Immature natural killer cell (primary cell): ENCODE data around the gene FNBP1. TPM values are rescaled to one million over a fixed set of nuclear protein-coding genes. Genes with fewer than 3 reads are reported as not detected.
A peak's percentile ranks its signal among the peaks of the same experiment; 100 is the strongest.
"Not testable (repeated sequence)": the region's sequence is repeated elsewhere in the genome, so short reads cannot be mapped to it uniquely, and the experiment has no call there.

Experiments used
- DNase-seq, 3 donors: peaks; one replicate each; pipeline ENCODE4 v3.0.0; 2022; ENCODE audit warnings: mixed read lengths in 1 of 3
- H3K27ac Mint-ChIP-seq, 6 donors: one replicate each; pipeline ENCODE4 v1.8.0; 2020; ENCODE audit warnings: mixed read lengths in 6 of 6, mild to moderate bottlenecking in 5 of 6, inconsistent platforms in 4 of 6, moderate library complexity in 3 of 6
- H3K27me3 Mint-ChIP-seq, 3 donors: one replicate each; pipeline ENCODE4 v1.8.0; 2020 to 2021; ENCODE audit warnings: low read depth in 3 of 3, mild to moderate bottlenecking in 3 of 3, mixed read lengths in 3 of 3, moderate library complexity in 3 of 3, inconsistent platforms in 1 of 3
- H3K36me3 Mint-ChIP-seq, 3 donors: one replicate each; pipeline ENCODE4 v1.8.0; 2020; ENCODE audit warnings: mixed read lengths in 3 of 3, inconsistent platforms in 2 of 3, mild to moderate bottlenecking in 2 of 3
- H3K4me1 Mint-ChIP-seq, 2 donors: one replicate each; pipeline ENCODE4 v1.8.0; 2020; ENCODE audit warnings: inconsistent platforms in 2 of 2, mild to moderate bottlenecking in 2 of 2, mixed read lengths in 2 of 2, moderate library complexity in 1 of 2
- H3K4me3 Mint-ChIP-seq, 5 donors: one replicate each; pipeline ENCODE4 v1.8.0; 2020; ENCODE audit warnings: mild to moderate bottlenecking in 5 of 5, mixed read lengths in 5 of 5, inconsistent platforms in 3 of 5, moderate library complexity in 3 of 5
- H3K9me3 Mint-ChIP-seq, 6 donors: one replicate each; pipeline ENCODE4 v1.8.0; 2020; ENCODE audit warnings: mild to moderate bottlenecking in 6 of 6, mixed read lengths in 6 of 6, inconsistent platforms in 4 of 6, moderate library complexity in 3 of 6
- polyA plus RNA-seq, 3 donors: library from polyadenylated mRNA; unstranded; fragments of 300-500 nt; fragmentation: Illumina TruSeq; gene quantifications; one replicate each; pipeline ENCODE4 v1.2.3, GENCODE V29; 2021

FNBP1 gene
- polyA plus RNA-seq, 3 donors from 2014 or later, result 113 to 136 (median 135) TPM

DNA sequence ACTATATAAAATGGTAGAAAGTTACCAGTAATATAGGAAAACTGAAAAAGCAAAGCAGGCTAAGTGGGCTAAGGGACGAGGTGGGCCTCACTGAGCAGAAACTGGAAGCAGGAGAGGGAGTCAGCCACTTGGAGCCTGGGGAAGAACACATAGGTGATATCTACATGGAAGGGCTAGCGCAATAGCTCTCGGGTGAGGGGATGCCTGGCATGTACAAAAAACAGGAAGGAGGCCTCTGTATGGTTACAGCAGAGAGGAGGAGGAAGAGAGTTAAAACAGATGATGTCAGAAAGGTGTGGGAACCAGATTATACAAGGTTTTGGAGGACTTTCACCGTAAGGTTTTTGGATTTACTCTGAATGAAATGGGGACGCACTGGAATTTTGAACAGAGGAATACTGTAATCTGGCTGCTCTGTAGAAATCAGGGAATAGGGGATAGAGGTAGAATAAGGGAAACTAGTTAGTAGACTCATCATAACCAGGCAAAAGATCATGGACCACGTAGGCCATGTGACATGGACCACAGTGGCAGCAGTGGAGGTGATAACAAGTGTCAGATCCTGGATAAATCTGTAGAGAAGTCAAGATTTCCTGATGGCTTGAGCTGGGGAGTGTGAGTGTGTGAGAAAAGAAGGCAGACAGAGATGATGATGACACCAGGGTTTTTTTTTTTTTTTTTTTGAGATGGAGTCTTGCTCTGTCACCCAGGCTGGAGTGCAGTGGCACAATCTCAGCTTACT lies 52.5 kb downstream of the FNBP1 start:
- DNase-seq, result no peak
- Mint-ChIP-seq H3K27ac (peak overlapping the region; percentile 73 to 92 (median 80)), H3K27me3 (peaks cover 0 to 4% (median 0%) of the 10 kb centered on the region in 3 donors), H3K9me3 (no peaks in the 10 kb centered on the region), H3K36me3 (peaks cover 10 to 18% (median 12%) of the 10 kb centered on the region in 3 donors), H3K4me3 (peak overlapping the region in 4 of 5 donors; percentile 4 to 68 (median 26)), H3K4me1 (peaks cover 59 to 81% of the 10 kb centered on the region in 2 donors)

DNA sequence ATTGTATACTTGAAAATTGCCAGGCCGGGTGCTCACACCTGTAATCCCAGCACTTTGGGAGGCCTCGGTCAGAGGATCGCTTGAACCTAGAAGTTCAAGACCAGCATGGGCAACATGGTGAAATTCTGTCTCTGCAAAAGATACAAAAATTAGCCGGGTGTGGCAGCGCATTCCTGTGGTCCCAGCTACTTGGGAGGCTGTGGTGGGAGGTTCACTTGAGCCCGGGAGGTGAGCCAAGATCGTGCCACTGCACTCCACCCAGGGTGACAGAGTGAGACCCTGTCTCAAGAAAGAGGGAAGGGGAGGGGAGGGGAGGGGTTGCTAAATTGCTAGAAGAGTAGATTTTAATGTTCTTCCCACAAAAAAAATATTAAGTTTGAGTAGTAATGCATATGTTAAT lies 53.2 kb downstream of the FNBP1 start:
- peaks cover 59 to 81% of the 10 kb centered on the region in 2 donors for H3K4me1 Mint-ChIP-seq

DNA sequence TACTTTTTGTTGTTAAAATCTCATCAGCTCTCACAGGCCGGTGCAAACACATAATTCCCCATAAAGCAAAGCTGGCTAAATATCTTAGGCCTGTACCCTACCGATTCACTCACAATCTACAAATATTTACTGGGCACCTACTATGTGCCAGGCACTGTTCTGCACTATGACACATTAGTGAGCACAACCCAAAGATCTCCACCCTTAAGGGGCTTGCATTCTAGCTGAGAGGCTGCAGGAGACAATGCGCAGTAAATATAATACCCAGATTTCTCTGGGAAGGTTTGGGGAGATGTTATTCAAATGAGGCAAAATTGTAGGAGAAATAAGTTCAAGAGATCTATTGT lies 53.7 kb downstream of the FNBP1 start:
- no peak for DNase-seq
- Mint-ChIP-seq H3K9me3 (no peaks in the 10 kb centered on the region), H3K4me3 (peak overlapping the region in 1 of 5 donors; percentile 15), H3K36me3 (peaks cover 12 to 22% (median 13%) of the 10 kb centered on the region in 3 donors), H3K27ac (peak overlapping the region; percentile 14 to 92 (median 82)), H3K27me3 (peaks cover 0 to 4% (median 2%) of the 10 kb centered on the region in 3 donors), H3K4me1 (peaks cover 62 to 81% of the 10 kb centered on the region in 2 donors)

More for the DNA sequence above, 53.2 kb downstream of the FNBP1 start:
- Mint-ChIP-seq H3K27me3 (peaks cover 0 to 4% (median under 1%) of the 10 kb centered on the region in 3 donors), H3K36me3 (peaks cover 12 to 22% (median 13%) of the 10 kb centered on the region in 3 donors), H3K4me3 (peak overlapping the region in 1 of 5 donors; percentile 22), H3K27ac (peak overlapping the region; percentile 14 to 92 (median 82)), H3K9me3 (no peaks in the 10 kb centered on the region)
- DNase-seq, result no peak

DNA sequence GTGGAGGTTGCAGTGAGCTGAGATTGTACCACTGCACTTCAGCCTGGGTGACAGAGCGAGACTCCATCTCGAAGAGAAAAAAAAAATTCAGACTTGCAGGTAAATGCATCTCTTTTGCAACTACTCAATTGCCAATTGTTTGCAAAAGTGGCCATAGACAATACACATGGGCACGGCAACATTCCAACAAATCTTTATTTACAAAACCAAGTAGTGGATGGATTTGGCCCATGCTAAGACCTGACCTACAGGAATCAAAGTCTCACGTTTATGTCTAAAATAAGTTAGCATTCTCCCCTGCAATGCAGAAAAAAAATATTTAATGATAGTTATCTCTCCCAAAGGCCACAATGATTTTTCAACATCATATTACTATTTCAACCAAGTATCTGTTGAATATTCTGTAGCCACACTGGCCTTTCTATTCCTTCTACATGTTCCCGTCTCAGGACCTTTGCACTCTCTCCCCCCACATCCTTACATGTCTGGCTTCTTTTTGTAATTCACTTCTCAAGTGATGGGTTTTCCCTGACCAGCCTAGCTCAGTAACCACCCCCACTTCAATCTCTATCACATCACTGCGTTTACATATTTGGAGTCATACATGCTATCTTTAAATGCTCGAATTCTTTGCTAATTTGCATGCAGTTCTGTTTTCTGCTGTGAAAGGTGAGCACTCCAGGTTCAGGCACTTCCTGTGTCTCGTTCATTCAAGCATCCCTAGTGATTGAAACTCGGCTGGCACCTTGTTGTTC lies 54.2 kb downstream of the FNBP1 start:
- H3K27ac Mint-ChIP-seq, result peak overlapping the region; percentile 14 to 92 (median 82)
- peaks cover 0 to 4% (median 2%) of the 10 kb centered on the region in 3 donors for H3K27me3 Mint-ChIP-seq
- H3K4me3 Mint-ChIP-seq, result peak overlapping the region in 1 of 5 donors; percentile 15
- peaks cover 64 to 81% of the 10 kb centered on the region in 2 donors for H3K4me1 Mint-ChIP-seq
- no peak for DNase-seq
- H3K36me3 Mint-ChIP-seq, result peaks cover 7 to 18% (median 13%) of the 10 kb centered on the region in 3 donors
- no peaks in the 10 kb centered on the region for H3K9me3 Mint-ChIP-seq

DNA sequence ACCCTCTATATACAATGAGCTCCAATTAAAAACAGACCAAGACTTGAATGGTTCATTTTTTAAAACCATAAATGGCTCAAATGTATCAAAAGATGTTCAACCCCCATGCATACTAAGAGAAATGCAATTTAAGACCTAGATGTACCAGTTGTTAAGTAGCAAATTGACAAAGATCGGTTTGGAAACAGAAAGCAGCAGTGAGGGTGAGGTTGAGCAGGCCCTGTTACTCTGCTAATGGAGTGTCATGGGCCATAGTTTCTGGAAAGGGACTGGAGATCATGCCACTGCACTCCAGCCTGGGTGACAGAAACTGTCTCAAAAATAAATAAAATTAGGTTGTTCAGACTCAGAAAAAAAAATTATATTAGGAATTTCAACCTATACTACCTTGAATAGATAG lies 55.0 kb downstream of the FNBP1 start:
- peaks cover 7 to 17% (median 13%) of the 10 kb centered on the region in 3 donors for H3K36me3 Mint-ChIP-seq
- H3K4me1 Mint-ChIP-seq, result peaks cover 70 to 89% of the 10 kb centered on the region in 2 donors
- H3K27me3 Mint-ChIP-seq, result peaks cover 0 to 4% (median 2%) of the 10 kb centered on the region in 3 donors
- H3K4me3 Mint-ChIP-seq, result no peak overlapping the region
- no peak for DNase-seq
- H3K9me3 Mint-ChIP-seq, result no peaks in the 10 kb centered on the region
- H3K27ac Mint-ChIP-seq, result peak overlapping the region; percentile 20 to 84 (median 60)

DNA sequence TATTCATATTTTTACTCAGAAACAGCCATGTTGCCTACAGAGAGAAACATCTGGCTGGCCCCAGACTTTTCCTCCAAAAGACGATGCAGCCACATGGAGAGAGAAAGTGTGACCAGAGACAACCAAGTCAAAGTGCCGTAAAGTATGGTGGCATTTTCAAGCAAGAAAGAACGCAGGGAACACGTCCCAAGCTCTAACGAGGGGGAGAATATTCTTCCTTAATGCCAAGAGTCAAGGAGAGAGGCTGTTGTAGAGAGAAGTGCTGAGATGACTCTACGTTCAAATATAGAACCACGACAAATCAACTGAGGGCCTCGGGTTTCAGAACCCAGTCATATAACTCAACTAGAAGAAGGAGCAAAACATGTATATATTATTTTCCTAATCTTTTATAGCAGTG lies 55.9 kb downstream of the FNBP1 start:
- Mint-ChIP-seq H3K4me1 (peaks cover 76 to 90% of the 10 kb centered on the region in 2 donors), H3K36me3 (peaks cover 6 to 16% (median 13%) of the 10 kb centered on the region in 3 donors), H3K27me3 (peaks cover 0 to 4% (median 2%) of the 10 kb centered on the region in 3 donors), H3K4me3 (peak overlapping the region in 1 of 5 donors; percentile 39), H3K27ac (peak overlapping the region; percentile 58 to 92 (median 86)), H3K9me3 (no peaks in the 10 kb centered on the region)
- no peak for DNase-seq

DNA sequence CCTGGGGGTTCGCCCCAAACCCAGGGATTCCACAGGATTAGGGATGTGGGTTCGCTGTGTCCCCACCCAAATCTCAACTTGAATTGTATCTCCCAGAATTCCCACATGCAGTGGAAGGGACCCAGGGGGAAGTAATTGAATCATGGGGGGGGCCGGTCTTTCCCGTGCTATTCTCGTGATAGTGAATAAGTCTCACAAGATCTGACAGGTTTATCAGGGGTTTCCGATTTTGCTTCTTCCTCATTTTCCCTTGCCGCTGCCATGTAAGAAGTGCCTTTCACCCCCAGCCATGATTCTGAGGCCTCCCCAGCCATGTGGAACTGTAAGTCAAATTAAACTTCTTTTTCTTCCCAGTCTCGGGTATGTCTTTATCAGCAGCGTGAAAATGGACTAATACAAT lies 58.4 kb downstream of the FNBP1 start:
- not testable (repeated sequence) for H3K9me3 Mint-ChIP-seq, H3K36me3 Mint-ChIP-seq, H3K4me3 Mint-ChIP-seq, DNase-seq, H3K27me3 Mint-ChIP-seq
- Mint-ChIP-seq H3K27ac (peak overlapping the region; percentile 67 to 87 (median 74)), H3K4me1 (peaks cover 83 to 87% of the 10 kb centered on the region in 2 donors)

DNA sequence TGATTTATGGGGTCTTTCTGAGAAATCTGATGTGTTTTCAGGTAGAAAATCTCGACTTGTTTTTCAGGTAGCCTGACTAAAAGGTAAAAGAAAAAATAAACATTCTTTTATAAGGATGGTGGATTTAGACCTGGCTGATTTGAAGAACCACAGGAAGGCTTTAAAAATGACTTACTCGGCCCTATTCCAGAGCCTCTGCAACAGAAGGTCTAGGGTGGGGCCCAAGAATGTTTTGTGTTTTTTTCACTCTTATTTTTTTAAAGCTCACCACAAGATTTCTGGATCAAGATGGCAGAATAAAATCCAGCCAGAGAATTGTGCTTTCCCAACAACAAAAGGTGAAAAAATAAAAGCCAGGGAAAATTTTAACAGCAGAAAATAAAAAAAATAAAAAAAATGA lies 59.1 kb downstream of the FNBP1 start:
- no peak overlapping the region for H3K4me3 Mint-ChIP-seq
- H3K27me3 Mint-ChIP-seq, result peaks cover 0 to 3% (median 2%) of the 10 kb centered on the region in 3 donors
- H3K9me3 Mint-ChIP-seq, result no peaks in the 10 kb centered on the region

DNA sequence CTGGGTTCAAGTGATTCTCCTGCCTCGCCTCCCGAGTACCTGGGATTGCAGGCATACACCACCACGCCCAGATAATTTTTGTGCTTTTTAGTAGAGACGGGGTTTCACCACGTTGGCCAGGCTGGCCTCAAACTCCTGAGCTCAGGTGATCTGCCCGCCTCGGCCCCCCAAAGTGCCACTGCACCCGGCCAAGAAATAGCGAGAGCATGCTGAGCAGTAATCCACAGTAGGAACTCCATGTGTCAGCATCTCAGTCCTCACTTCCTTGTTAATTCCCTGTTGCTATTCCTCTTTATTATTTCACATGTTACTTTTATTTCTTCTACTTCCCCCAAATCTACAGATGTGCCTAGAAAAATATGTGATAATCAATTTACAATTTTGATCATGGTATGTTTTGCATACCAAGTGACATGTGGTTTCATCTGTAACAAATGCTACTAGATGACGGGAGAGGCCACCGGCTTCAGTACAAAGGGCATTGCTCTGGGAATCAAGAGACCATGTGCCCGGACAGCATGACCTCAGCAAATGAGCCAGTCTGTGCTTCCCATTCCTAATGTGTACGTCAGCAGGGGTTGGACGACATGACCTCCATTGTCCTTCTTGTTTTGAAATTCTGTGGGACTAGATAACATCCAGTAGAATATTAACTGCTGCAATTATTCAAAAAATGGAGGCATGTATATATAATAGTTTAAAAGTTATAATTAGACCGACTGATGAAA lies 61.6 kb downstream of the FNBP1 start:
- H3K27ac Mint-ChIP-seq, result peak overlapping the region; percentile 25 to 81 (median 57)
- peaks cover 0 to 2% (median 2%) of the 10 kb centered on the region in 3 donors for H3K27me3 Mint-ChIP-seq
- no peak for DNase-seq
- peaks cover 12 to 20% (median 13%) of the 10 kb centered on the region in 3 donors for H3K36me3 Mint-ChIP-seq
- H3K4me1 Mint-ChIP-seq, result peaks cover 69 to 71% of the 10 kb centered on the region in 2 donors
- H3K4me3 Mint-ChIP-seq, result peak overlapping the region in 3 of 5 donors; percentile 0 to 39 (median 4)
- H3K9me3 Mint-ChIP-seq, result no peaks in the 10 kb centered on the region

More for the DNA sequence above, 59.1 kb downstream of the FNBP1 start:
- Mint-ChIP-seq H3K4me1 (peaks cover 83 to 87% of the 10 kb centered on the region in 2 donors), H3K36me3 (peaks cover 5 to 7% (median 6%) of the 10 kb centered on the region in 3 donors), H3K27ac (peak overlapping the region in 5 of 6 donors; percentile 34 to 56 (median 55))
- DNase-seq, result no peak

DNA sequence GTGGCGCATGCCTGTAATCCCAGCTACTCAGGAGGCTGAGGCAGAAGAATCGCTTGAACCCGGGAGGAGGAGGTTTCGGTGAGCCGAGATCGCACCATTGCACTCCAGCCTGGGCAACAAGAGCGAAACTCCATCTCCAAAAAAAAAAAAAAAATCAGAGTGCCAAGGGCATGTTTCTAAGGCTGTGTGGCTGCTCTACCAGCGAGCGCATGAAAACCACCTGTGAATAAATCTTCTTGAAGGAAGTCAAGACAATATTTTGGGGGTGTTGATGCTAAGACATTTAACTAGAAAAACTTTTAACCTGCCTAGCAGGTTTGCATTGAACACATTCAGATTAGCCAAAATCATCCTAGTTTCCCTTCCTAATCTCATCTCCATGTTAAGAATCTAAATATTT lies 62.8 kb downstream of the FNBP1 start:
- H3K9me3 Mint-ChIP-seq, H3K27me3 Mint-ChIP-seq: not testable (repeated sequence)
- Mint-ChIP-seq H3K36me3 (peaks cover 9 to 23% (median 10%) of the 10 kb centered on the region in 3 donors), H3K4me3 (peak overlapping the region; percentile 48 to 62 (median 57)), H3K4me1 (peaks cover 60 to 62% of the 10 kb centered on the region in 2 donors), H3K27ac (peak overlapping the region; percentile 60 to 79 (median 72))
- peak; percentile 39 to 42 (median 42) for DNase-seq

DNA sequence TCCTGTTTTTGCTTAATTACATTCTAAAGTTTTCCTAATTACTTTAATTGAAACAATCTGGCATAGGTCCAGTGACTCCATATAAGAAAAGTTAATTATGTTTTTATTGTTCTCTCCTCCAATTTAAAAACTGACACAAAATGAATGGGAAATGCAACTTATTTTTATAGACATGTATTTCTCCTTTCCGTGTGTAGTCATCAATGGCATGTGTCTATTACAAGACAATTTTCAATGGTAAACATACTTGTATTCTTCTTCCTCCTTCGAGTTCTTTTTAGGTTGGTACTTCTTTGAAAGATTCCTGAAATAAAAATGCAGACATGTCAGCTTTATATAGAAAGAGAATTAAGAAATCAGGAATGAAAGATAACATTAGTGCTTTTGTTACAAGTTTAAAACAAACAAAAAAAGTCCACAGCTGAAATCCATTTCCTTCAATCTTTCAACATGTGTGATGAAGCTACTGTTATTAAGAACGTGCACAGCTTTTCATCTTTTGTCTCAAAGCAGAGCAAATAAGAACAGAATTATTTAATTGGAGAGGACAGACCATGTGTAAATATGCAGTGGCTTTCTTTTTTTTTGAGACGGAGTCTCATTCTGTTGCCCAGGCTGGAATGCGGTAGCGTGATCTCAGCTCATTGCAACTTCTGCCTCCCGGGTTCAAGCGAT lies 63.8 kb downstream of the FNBP1 start:
- peaks cover 50 to 52% of the 10 kb centered on the region in 2 donors for H3K4me1 Mint-ChIP-seq
- H3K27ac Mint-ChIP-seq, result peak overlapping the region; percentile 61 to 84 (median 72)
- H3K36me3 Mint-ChIP-seq, result peaks cover 5 to 28% (median 7%) of the 10 kb centered on the region in 3 donors
- peak overlapping the region; percentile 26 to 70 (median 51) for H3K4me3 Mint-ChIP-seq
- no peaks in the 10 kb centered on the region for H3K27me3 Mint-ChIP-seq
- no peaks in the 10 kb centered on the region for H3K9me3 Mint-ChIP-seq
- no peak for DNase-seq

DNA sequence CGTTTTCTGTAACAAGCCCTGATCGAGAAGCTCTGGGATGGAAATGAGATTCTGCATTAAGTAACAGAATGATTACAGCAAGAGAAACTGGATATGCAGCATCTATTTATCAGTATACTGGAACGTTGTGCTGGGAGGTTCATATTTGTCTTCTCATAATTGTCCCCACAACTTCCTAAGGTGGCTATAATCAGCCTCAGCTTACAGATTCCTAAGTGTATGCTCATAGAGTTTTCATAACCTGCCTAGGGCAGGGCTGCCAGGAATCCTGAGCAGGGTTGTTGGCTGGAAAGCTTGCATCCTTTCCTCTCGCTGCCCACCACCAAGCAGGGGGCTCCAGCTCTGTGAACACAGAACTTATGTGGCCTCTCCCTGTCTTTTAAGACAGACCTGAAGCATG lies 70.2 kb downstream of the FNBP1 start:
- peak overlapping the region in 3 of 6 donors; percentile 31 to 57 (median 34) for H3K27ac Mint-ChIP-seq
- no peak for DNase-seq
- H3K4me3 Mint-ChIP-seq, result no peak overlapping the region
- peaks cover 0 to 2% (median 0%) of the 10 kb centered on the region in 3 donors for H3K27me3 Mint-ChIP-seq
- H3K4me1 Mint-ChIP-seq, result peaks cover 6 to 13% of the 10 kb centered on the region in 2 donors
- H3K9me3 Mint-ChIP-seq, result no peaks in the 10 kb centered on the region
- peaks cover 0 to 28% (median 6%) of the 10 kb centered on the region in 3 donors for H3K36me3 Mint-ChIP-seq
